IMR-90 (cell line): Measurements from ENCODE around the gene RHO. TPM values are rescaled to one million over a fixed set of nuclear protein-coding genes. Genes with fewer than 3 reads are reported as not detected.

Experiments
- ATAC-seq: fragments of 200-7000 bp; cut with Tn5 transposase; 2 replicates; pipeline ENCODE4 v1.9.1; 2020; ENCODE audit warnings: low read depth, mild to moderate bottlenecking, moderate library complexity
- BruUV-seq: library from RNA; stranded (reverse); fragments of 400-500 nt; replicated peaks from 2 replicates; lab custom pipeline; 2021; lab: Mats Ljungman, UMichigan
- CTCF ChIA-PET: fragments of 300-600 bp; formaldehyde crosslinking; extraction: SDS; loops from one replicate; lab custom pipeline; 2021; ENCODE audit warnings: antibody characterized with exemption; lab: Yijun Ruan, JAX
- POLR2A ChIA-PET: fragments of 300-600 bp; sonication (Branson Sonifier 250); formaldehyde crosslinking; loops from one replicate; lab custom pipeline; 2022; ENCODE audit warnings: antibody characterized with exemption; ENCODE audit not compliant: unreplicated experiment; lab: Charles Lee
- DNase-seq: peaks from one replicate; pipeline ENCODE4 v3.0.0; 2013
- H2AFZ ChIP-seq: replicated peaks from 2 replicates; pipeline ENCODE3; 2013; ENCODE audit warnings: low read length, mild to moderate bottlenecking; ENCODE audit not compliant: poor library complexity
- H2AK5ac ChIP-seq: 2 replicates; pipeline ENCODE4 v1.6.1; 2013; ENCODE audit warnings: low read depth, low read length, inconsistent platforms
- H2AK9ac ChIP-seq: replicated peaks from 2 replicates; pipeline ENCODE3; 2013; ENCODE audit warnings: mild to moderate bottlenecking, low read depth, low read length, moderate library complexity; ENCODE audit not compliant: poor library complexity
- H2BK120ac ChIP-seq: 2 replicates; pipeline ENCODE4 v1.6.1; 2013; ENCODE audit warnings: low read depth, low read length, inconsistent platforms
- H2BK15ac ChIP-seq: 3 replicates; pipeline ENCODE4 v1.6.1; 2013; ENCODE audit warnings: low read depth, low read length, inconsistent platforms
- H2BK20ac ChIP-seq: 2 replicates; pipeline ENCODE4 v1.6.1; 2013; ENCODE audit warnings: low read depth, mild to moderate bottlenecking, inconsistent platforms, low read length, moderate library complexity
- H2BK5ac ChIP-seq: 2 replicates; pipeline ENCODE4 v1.6.1; 2013; ENCODE audit warnings: mild to moderate bottlenecking, low read depth, low read length, inconsistent platforms; ENCODE audit not compliant: poor library complexity, severe bottlenecking
- H3K14ac ChIP-seq: replicated peaks from 2 replicates; pipeline ENCODE4 v1.6.1; 2013; ENCODE audit warnings: low read depth, low read length, inconsistent platforms
- H3K18ac ChIP-seq: 2 replicates; pipeline ENCODE4 v1.6.1; 2013; ENCODE audit warnings: low read depth, low read length, control low read depth
- H3K23ac ChIP-seq: 2 replicates; pipeline ENCODE4 v1.6.1; 2013; ENCODE audit warnings: low read depth, low read length, inconsistent platforms
- H3K27ac ChIP-seq: 2 replicates; pipeline ENCODE4 v1.5.1; 2013; ENCODE audit warnings: mild to moderate bottlenecking, control low read depth, low read length; ENCODE audit not compliant: insufficient read depth
- H3K27me3 ChIP-seq: 2 replicates; pipeline ENCODE4 v1.6.1; 2013; ENCODE audit warnings: low read length; ENCODE audit not compliant: control insufficient read depth, insufficient read depth
- H3K36me3 ChIP-seq: 2 replicates; pipeline ENCODE4 v1.6.1; 2013; ENCODE audit warnings: low read length, mixed read lengths; ENCODE audit not compliant: control insufficient read depth, insufficient read depth
- H3K4ac ChIP-seq: 2 replicates; pipeline ENCODE4 v1.6.1; 2013; ENCODE audit warnings: low read depth, low read length, inconsistent platforms
- H3K4me1 ChIP-seq: 2 replicates; pipeline ENCODE4 v1.6.1; 2013; ENCODE audit warnings: low read length, mixed read lengths; ENCODE audit not compliant: control insufficient read depth, insufficient read depth
- H3K4me2 ChIP-seq: 2 replicates; pipeline ENCODE4 v1.6.1; 2013; ENCODE audit warnings: low read depth, mild to moderate bottlenecking, control low read depth, low read length, moderate library complexity
- H3K4me3 ChIP-seq: 2 replicates; pipeline ENCODE4 v1.5.1; 2013; ENCODE audit warnings: low read depth, mild to moderate bottlenecking, control low read depth, low read length, moderate library complexity; ENCODE audit not compliant: insufficient read depth
- H3K56ac ChIP-seq: 2 replicates; pipeline ENCODE4 v1.6.1; 2013; ENCODE audit warnings: low read length, inconsistent platforms; ENCODE audit not compliant: insufficient read depth; ENCODE audit errors: extremely low read depth
- H3K79me1 ChIP-seq, 2 experiments: 2 replicates each; pipeline ENCODE4 v1.6.1; 2013; ENCODE audit warnings: low read length in 2 of 2, inconsistent platforms in 1 of 2, low read depth in 1 of 2
- H3K9ac ChIP-seq: 2 replicates; pipeline ENCODE4 v1.6.1; 2013; ENCODE audit warnings: low read depth, low read length, control low read depth
- H3K9me1 ChIP-seq: 2 replicates; pipeline ENCODE4 v1.6.1; 2013; ENCODE audit warnings: low read length, inconsistent platforms; ENCODE audit not compliant: insufficient read depth
- H3K9me3 ChIP-seq: 2 replicates; pipeline ENCODE4 v1.6.1; 2013; ENCODE audit warnings: low read length; ENCODE audit not compliant: control insufficient read depth, insufficient read depth
- H4K20me1 ChIP-seq: 2 replicates; pipeline ENCODE4 v1.6.1; 2013; ENCODE audit warnings: low read length, inconsistent platforms; ENCODE audit not compliant: insufficient read depth
- H4K5ac ChIP-seq: 2 replicates; pipeline ENCODE4 v1.6.1; 2013; ENCODE audit warnings: mild to moderate bottlenecking, low read depth, low read length, control low read depth
- H4K8ac ChIP-seq, 2 experiments: 2 replicates each; pipeline ENCODE4 v1.6.1; 2013; ENCODE audit warnings: low read depth in 2 of 2, low read length in 2 of 2, control low read depth in 1 of 2, inconsistent platforms in 1 of 2
- H4K91ac ChIP-seq: 2 replicates; pipeline ENCODE4 v1.6.1; 2013; ENCODE audit warnings: low read depth, low read length, inconsistent platforms; ENCODE audit not compliant: insufficient read depth
- CHD1 ChIP-seq: IDR thresholded peaks from 2 replicates; pipeline ENCODE4 v1.6.1; 2012; ENCODE audit warnings: low read depth, low read length, improper control_type of control experiment
- CTCF ChIP-seq: conservative IDR thresholded peaks from 2 replicates; pipeline ENCODE4 v1.5.1; 2012; ENCODE audit warnings: mild to moderate bottlenecking, low read depth, low read length, improper control_type of control experiment
- ELK1 ChIP-seq: fragments of 150-350 bp; IDR thresholded peaks from 2 replicates; pipeline ENCODE4 v1.6.1; 2016; ENCODE audit warnings: low read depth, mild to moderate bottlenecking, low read length, moderate library complexity, borderline replicate concordance
- FOS ChIP-seq: fragments of 150-350 bp; IDR thresholded peaks from 2 replicates; pipeline ENCODE4 v1.6.1; 2016; ENCODE audit warnings: low read depth, low read length
- MAFK ChIP-seq: IDR thresholded peaks from 2 replicates; pipeline ENCODE4 v1.6.1; 2012; ENCODE audit warnings: low read depth, low read length, improper control_type of control experiment
- NFE2L2 ChIP-seq: fragments of 150-350 bp; IDR thresholded peaks from 2 replicates; pipeline ENCODE4 v1.6.1; 2016; ENCODE audit warnings: low read depth, mild to moderate bottlenecking, low read length
- USF2 ChIP-seq: fragments of 150-350 bp; IDR thresholded peaks from 2 replicates; pipeline ENCODE4 v1.6.1; 2017; ENCODE audit warnings: mild to moderate bottlenecking, antibody characterized with exemption, low read length, low read depth
- WGBS, 2 experiments: methylation state at CpG; one replicate each; pipeline versions ENCODE4 v1.1.5 to v1.1.7; 2013; ENCODE audit warnings: missing lambda C conversion rate in 2 of 2; ENCODE audit not compliant: insufficient read length in 1 of 2; ENCODE audit errors: extremely low coverage in 2 of 2; 5-methylcytosine and 5-hydroxymethylcytosine counted together
- dilution Hi-C: fragments of 300-500 bp; cut with HindIII; formaldehyde crosslinking; loops from one replicate; pipeline ENCODE4 v1.14.3; 2018; ENCODE audit warnings: low sequenced_read_pairs; ENCODE audit not compliant: unreplicated experiment
- in situ Hi-C: fragments of 300-500 bp; cut with MboI; formaldehyde crosslinking; loops from 3 replicates; pipeline ENCODE4 v1.14.3; 2019; ENCODE audit warnings: low sequenced_read_pairs, inconsistent platforms, mixed read lengths
- intact Hi-C: fragments of 100-400 bp; cut with micrococcal nuclease; formaldehyde crosslinking; loops from 2 replicates; pipeline ENCODE4 v1.10.0; 2022
- polyA plus RNA-seq, 3 experiments: library from polyadenylated mRNA; depleted of rRNA; stranded (reverse); fragments of >200 nt; gene quantifications; 2 replicates each; pipeline ENCODE4 v1.2.3, GENCODE V29; 2012; ENCODE audit warnings: low replicate concordance in 1 of 3
- total RNA-seq: library from RNA; depleted of rRNA; stranded (reverse); fragments of >200 nt; gene quantifications from 2 replicates; pipeline ENCODE4 v1.2.3, GENCODE V29; 2012

RHO gene
- total and polyA plus RNA-seq, 2 of the 4 experiments (the other 2 are of a cell fraction): not detected

- Histone ChIP-seq H4K20me1 (no peaks in the 10 kb centered on the region), H2BK15ac (peak overlapping the region; percentile 74), H2AK5ac (peak overlapping the region; percentile 96), H3K23ac (peak overlapping the region; percentile 93), H4K8ac (peak overlapping the region; percentile 45 to 99; a peak in 3 of 4 replicates), H3K4me1 (peaks cover 37% of the 10 kb centered on the region), H3K14ac (peak overlapping the region; percentile 96), H3K18ac (peak overlapping the region; percentile 86), H3K4me3 (0 out of 2 replicates have a peak overlapping the region, but pooled peaks have one; percentile 0), H3K4ac (peak overlapping the region; percentile 98), H3K27ac (peak overlapping the region; percentile 98), H4K91ac (peak overlapping the region; percentile 97), H2AK9ac (peak overlapping the region; percentile 96), H3K9ac (peak overlapping the region; percentile 21), H3K4me2 (peak overlapping the region; percentile 93), H3K56ac (0 out of 2 replicates have a peak overlapping the region, but pooled peaks have one; percentile 28), H2BK120ac (peak overlapping the region; percentile 88), H2BK20ac (peak overlapping the region; percentile 95), H3K9me3 (no peaks in the 10 kb centered on the region), H3K27me3 (no peaks in the 10 kb centered on the region), H3K36me3 (peaks cover 42% of the 10 kb centered on the region), H2BK5ac (peak overlapping the region; percentile 96), H4K5ac (peak overlapping the region; percentile 88), H3K79me1 (peaks cover 13 to 41% of the 10 kb centered on the region in 2 experiments; a peak in 3 of 4 replicates), H2AFZ (peak overlapping the region; percentile 36), H3K9me1 (peaks cover 25% of the 10 kb centered on the region)
- TF ChIP-seq MAFK (no peak), NFE2L2 (no peak), USF2 (no peak), CTCF (no peak), ELK1 (no peak), FOS (no peak), CHD1 (no peak)
- BruUV-seq: no TSS peak
- ChIA-PET POLR2A (interaction anchor here (0.6 kb wide), 1 partner anchor 1769 kb away, joined by 16 read pairs; no protein-coding TSS in a partner anchor), CTCF (no interaction called here)
- ATAC-seq: no peak
- 95% methylated on average over 9 of the region's 20 CpGs; no CpG with 5 or more reads in 1 of the 2 experiments for WGBS, 2 experiments
- DNase-seq: no peak
- dilution Hi-C loops (no loop called here), intact Hi-C loops (loop anchor here (2.0 to 5.0 kb wide), 2 partner anchors 37 to 117 kb away; partner anchors contain the start of gene IFT122), in situ Hi-C loops (no loop called here)
Measured at GRCh38 chr3:129559565-129560079, 31.2 kb downstream of the RHO start.
